ENCODE measurements around the gene FOXD4L3.
"Not testable (repeated sequence)": the region's sequence is repeated elsewhere in the genome, so short reads cannot be mapped to it uniquely, and the experiment has no call there.

Gene FOXD4L3

GRCh38 chr9:68351689-68352088 lies 49.0 kb downstream of the FOXD4L3 start:
- not testable (repeated sequence) for DNase-seq (ENCODE audit: low spot score)

Measured in HuH-7.5 (cell line).